Ovary (tissue), 3 donors: ENCODE results near the gene C3.
"Not testable (repeated sequence)": the region's sequence is repeated elsewhere in the genome, so short reads cannot be mapped to it uniquely, and the experiment has no call there.

Experiments
- EP300 ChIP-seq: sonication (generic); formaldehyde crosslinking; IDR thresholded peaks from one replicate; pipeline ENCODE4 v1.6.1; 2017; ENCODE audit warnings: antibody characterized with exemption
- POLR2A ChIP-seq: fragments of 450-650 bp; IDR thresholded peaks from one replicate; pipeline ENCODE4 v1.6.1; 2017; ENCODE audit warnings: antibody characterized with exemption, mild to moderate bottlenecking, moderate library complexity
- TF ChIP-seq, protein P1 (sequence below), 3 donors: fragments of 450-650 bp in 2 of 3; fragments of 200-600 bp in 1 of 3; IDR thresholded peaks; one replicate each; pipeline versions ENCODE4 v1.5.1 to v1.8.0; 2016 to 2022; ENCODE audit warnings: antibody characterized with exemption in 3 of 3, mild to moderate bottlenecking in 1 of 3
- donor health status: DM: no; HTN: no; CAD: no.

DNA sequence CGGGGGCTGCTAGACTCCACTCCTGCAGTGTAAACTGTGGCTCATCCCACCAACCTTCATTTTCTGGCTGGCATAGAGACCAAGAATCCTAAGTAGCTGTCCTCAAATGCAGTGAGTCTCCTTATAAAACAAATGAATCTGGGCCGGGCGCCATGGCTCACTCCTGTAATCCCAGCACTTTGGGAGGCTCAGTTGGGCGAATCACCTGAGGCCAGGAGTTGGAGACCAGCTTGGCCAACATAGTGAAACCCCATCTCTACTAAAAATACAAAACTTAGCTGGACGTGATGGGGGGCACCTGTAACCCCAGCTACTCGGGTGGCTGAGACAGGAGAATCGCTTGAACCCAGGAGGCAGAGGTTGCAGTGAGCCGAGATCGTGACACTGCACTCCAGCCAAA lies 80.1 kb downstream of the C3 start:
- TF ChIP-seq POLR2A, EP300: not testable (repeated sequence)
- TF ChIP-seq, protein P1, sequence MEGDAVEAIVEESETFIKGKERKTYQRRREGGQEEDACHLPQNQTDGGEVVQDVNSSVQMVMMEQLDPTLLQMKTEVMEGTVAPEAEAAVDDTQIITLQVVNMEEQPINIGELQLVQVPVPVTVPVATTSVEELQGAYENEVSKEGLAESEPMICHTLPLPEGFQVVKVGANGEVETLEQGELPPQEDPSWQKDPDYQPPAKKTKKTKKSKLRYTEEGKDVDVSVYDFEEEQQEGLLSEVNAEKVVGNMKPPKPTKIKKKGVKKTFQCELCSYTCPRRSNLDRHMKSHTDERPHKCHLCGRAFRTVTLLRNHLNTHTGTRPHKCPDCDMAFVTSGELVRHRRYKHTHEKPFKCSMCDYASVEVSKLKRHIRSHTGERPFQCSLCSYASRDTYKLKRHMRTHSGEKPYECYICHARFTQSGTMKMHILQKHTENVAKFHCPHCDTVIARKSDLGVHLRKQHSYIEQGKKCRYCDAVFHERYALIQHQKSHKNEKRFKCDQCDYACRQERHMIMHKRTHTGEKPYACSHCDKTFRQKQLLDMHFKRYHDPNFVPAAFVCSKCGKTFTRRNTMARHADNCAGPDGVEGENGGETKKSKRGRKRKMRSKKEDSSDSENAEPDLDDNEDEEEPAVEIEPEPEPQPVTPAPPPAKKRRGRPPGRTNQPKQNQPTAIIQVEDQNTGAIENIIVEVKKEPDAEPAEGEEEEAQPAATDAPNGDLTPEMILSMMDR (IDR thresholded peaks at IDR 0.05), result not testable (repeated sequence)
